BJ (cell line): ENCODE results near the gene TUBG2. TPM values are rescaled to one million over a fixed set of nuclear protein-coding genes. Genes with fewer than 3 reads are reported as not detected.

ENCODE experiments used
- CTCF ChIA-PET: fragments of 350-600 bp; formaldehyde crosslinking; extraction: SDS; loops from one replicate; lab custom pipeline; 2021; ENCODE audit warnings: antibody characterized with exemption, inconsistent platforms; lab: Yijun Ruan, JAX
- POLR2A ChIA-PET: fragments of 300-600 bp; sonication (Branson Sonifier 250); formaldehyde crosslinking; extraction: SDS; loops from one replicate; lab custom pipeline; 2021; ENCODE audit warnings: antibody characterized with exemption; lab: Charles Lee
- DNase-seq: peaks from one replicate; pipeline ENCODE4 v3.0.0-alpha.2; 2011; ENCODE audit warnings: low read depth
- H3K27me3 ChIP-seq: 2 replicates; pipeline ENCODE4 v1.6.0; 2011; ENCODE audit warnings: low read length; ENCODE audit not compliant: control insufficient read depth, insufficient read depth
- H3K36me3 ChIP-seq: 2 replicates; pipeline ENCODE4 v1.5.1; 2011; ENCODE audit warnings: low read length; ENCODE audit not compliant: control insufficient read depth, insufficient read depth
- H3K4me3 ChIP-seq: 2 replicates; pipeline ENCODE4 v1.5.1; 2011; ENCODE audit warnings: low read depth, mild to moderate bottlenecking, control low read depth, low read length
- CTCF ChIP-seq: IDR thresholded peaks from 2 replicates; pipeline ENCODE4 v1.5.1; 2011; ENCODE audit warnings: low read depth, mild to moderate bottlenecking, control low read depth, inconsistent platforms, low read length, moderate library complexity; ENCODE audit not compliant: insufficient read depth
- polyA plus RNA-seq: library from polyadenylated mRNA; depleted of rRNA; stranded (reverse); fragments of >200 nt; gene quantifications from 2 replicates; pipeline ENCODE4 v1.2.3, GENCODE V29; 2011; rRNA removed
- small RNA-seq: library from RNA; depleted of rRNA; stranded (forward); fragments of <200 nt; gene quantifications from one replicate; pipeline ENCODE3, GENCODE V24; 2012; ENCODE audit warnings: low replicate concordance, low read depth; ENCODE audit not compliant: insufficient read length

The TUBG2 gene
- polyA plus RNA-seq, 1 experiment: 15.1 TPM

- H3K27me3 ChIP-seq: no peaks in the 10 kb centered on the region
- no peak for TF ChIP-seq CTCF
- no peak for DNase-seq
- ChIA-PET POLR2A (no interaction called here), CTCF (no interaction called here)
- no peak overlapping the region for H3K4me3 ChIP-seq
- peaks cover 37% of the 10 kb centered on the region for H3K36me3 ChIP-seq
Measured at GRCh38 chr17:42704490-42704836, 45.4 kb downstream of the TUBG2 start.

DNA sequence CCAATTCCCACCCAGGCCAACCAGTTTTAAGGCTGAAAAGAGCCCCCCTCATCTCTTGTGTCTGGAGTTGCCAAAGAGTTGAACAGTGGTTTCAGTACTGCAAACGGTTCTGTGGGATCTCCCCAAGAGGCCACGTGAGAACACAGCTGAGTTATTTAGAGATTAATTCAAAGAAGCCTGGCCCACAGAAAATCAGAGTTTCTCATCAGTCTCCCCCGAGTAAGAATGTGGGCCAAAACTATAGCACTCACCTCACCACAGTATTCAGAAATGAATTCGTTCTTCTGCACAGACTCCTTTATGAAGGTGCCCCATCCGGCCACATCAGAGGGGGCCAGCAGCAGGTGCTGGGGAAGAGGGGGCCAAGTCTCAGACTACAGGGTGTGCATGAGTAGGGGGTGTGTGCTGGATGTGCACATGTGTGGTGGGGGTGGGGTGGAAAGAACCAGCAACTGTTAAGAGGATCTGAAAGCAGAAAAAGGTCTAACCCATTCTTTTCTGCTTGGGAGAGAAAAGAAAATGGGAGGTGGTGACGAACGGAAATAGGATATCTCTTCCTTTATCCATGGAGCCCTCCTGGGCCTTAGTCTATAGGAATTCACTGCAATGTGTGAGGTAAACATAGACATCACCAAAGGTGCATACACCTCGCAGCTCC lies 45.9 kb downstream of the TUBG2 start:
- ChIA-PET CTCF (no interaction called here), POLR2A (no interaction called here)
- H3K4me3 ChIP-seq: no peak overlapping the region
- H3K27me3 ChIP-seq: no peaks in the 10 kb centered on the region
- H3K36me3 ChIP-seq: peaks cover 40% of the 10 kb centered on the region
- no peak for TF ChIP-seq CTCF
- DNase-seq: no peak

GRCh38 chr17:42706732-42707131 lies 47.6 kb downstream of the TUBG2 start:
- POLR2A ChIA-PET: no interaction called here
- no peak for DNase-seq
- Histone ChIP-seq H3K36me3 (peaks cover 43% of the 10 kb centered on the region), H3K27me3 (no peaks in the 10 kb centered on the region), H3K4me3 (no peak overlapping the region)
- CTCF ChIA-PET: interaction anchor here (1.7 kb wide), 1 partner anchor 57 kb away, joined by 6 read pairs; no protein-coding TSS in a partner anchor
- no peak for TF ChIP-seq CTCF

DNA sequence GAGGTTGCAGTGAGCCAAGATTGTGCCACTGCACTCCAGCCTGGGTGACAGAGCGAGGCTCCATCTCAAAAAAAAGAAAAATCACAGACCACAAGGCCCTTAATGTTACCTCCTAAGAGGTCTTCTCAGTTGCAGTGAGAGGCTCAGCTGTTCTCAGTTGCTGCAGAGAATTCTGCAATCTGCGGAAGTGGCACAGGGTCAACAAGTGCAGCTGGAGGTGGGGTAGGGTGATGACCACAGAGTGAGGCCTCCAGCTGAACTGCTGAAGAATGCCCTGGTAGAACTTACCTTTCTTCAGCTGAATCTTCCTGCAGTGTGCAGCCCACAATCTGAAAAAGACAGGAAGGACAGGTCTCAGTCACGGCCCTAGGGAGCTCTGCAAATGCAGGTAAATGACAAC lies 49.5 kb downstream of the TUBG2 start:
- CTCF ChIA-PET: interaction anchor here (1.1 to 1.7 kb wide), 2 partner anchors 55 to 112 kb away, joined by 3 to 5 read pairs; no protein-coding TSS in a partner anchor
- no peak for TF ChIP-seq CTCF
- H3K36me3 ChIP-seq: peaks cover 42% of the 10 kb centered on the region
- no peaks in the 10 kb centered on the region for H3K27me3 ChIP-seq
- POLR2A ChIA-PET: no interaction called here
- DNase-seq: no peak
- H3K4me3 ChIP-seq: no peak overlapping the region

GRCh38 chr17:42709561-42709960 lies 50.5 kb downstream of the TUBG2 start:
- Histone ChIP-seq H3K4me3 (no peak overlapping the region), H3K36me3 (peaks cover 38% of the 10 kb centered on the region), H3K27me3 (no peaks in the 10 kb centered on the region)
- no peak for TF ChIP-seq CTCF
- DNase-seq: no peak
- POLR2A ChIA-PET: no interaction called here
- CTCF ChIA-PET: interaction anchor here (0.9 to 1.7 kb wide), 4 partner anchors 10 to 111 kb away, joined by 3 to 6 read pairs (median 4); no protein-coding TSS in a partner anchor

Small RNA genes within 50 kb of the gene (small RNA-seq; reads per million reads assigned to genes)
- not detected for gene MIR6780A

Other genes with a start within 250 kb of the TUBG2 start
- 607 and 734 TPM in 2 replicates for gene CAVIN1, start 236.0 kb upstream of the TUBG2 start, polyA plus RNA-seq
- gene ATP6V0A1, start 200.4 kb upstream of the TUBG2 start, polyA plus RNA-seq: 22.4 and 37.1 TPM in 2 replicates
- 16.3 and 45.3 TPM in 2 replicates for gene NAGLU, start 123.0 kb upstream of the TUBG2 start, polyA plus RNA-seq
- gene HSD17B1, start 106.4 kb upstream of the TUBG2 start, polyA plus RNA-seq: 0.49 and 0.54 TPM in 2 replicates
- gene COASY, start 97.1 kb upstream of the TUBG2 start, polyA plus RNA-seq: 28.6 and 41.5 TPM in 2 replicates
- gene MLX, start 92.2 kb upstream of the TUBG2 start, polyA plus RNA-seq: 40.9 and 50.1 TPM in 2 replicates
- gene PSMC3IP, start 81.6 kb upstream of the TUBG2 start, polyA plus RNA-seq: 3.4 and 5.8 TPM in 2 replicates
- gene RETREG3, start 49.9 kb upstream of the TUBG2 start, polyA plus RNA-seq: 28.4 and 54.4 TPM in 2 replicates
- gene TUBG1, start 49.6 kb upstream of the TUBG2 start, polyA plus RNA-seq: 37.2 and 66.1 TPM in 2 replicates
- gene PLEKHH3, start 17.7 kb downstream of the TUBG2 start, polyA plus RNA-seq: 5.6 and 9.1 TPM in 2 replicates
- 0.91 and 2.3 TPM in 2 replicates for gene CCR10, start 22.6 kb downstream of the TUBG2 start, polyA plus RNA-seq
- gene CNTNAP1, start 23.2 kb downstream of the TUBG2 start, polyA plus RNA-seq: 51.8 and 90.6 TPM in 2 replicates
- gene EZH1, start 85.8 kb downstream of the TUBG2 start, polyA plus RNA-seq: 30.4 and 32.0 TPM in 2 replicates
- 1.7 and 2.8 TPM in 2 replicates for gene RAMP2, start 101.9 kb downstream of the TUBG2 start, polyA plus RNA-seq
- 143 and 181 TPM in 2 replicates for gene VPS25, start 114.2 kb downstream of the TUBG2 start, polyA plus RNA-seq
- gene WNK4, start 121.3 kb downstream of the TUBG2 start, polyA plus RNA-seq: 2.1 and 2.9 TPM in 2 replicates
- 82.8 and 91.9 TPM in 2 replicates for gene COA3, start 139.4 kb downstream of the TUBG2 start, polyA plus RNA-seq
- 0.29 and 0.45 TPM in 2 replicates for gene CNTD1, start 139.6 kb downstream of the TUBG2 start, polyA plus RNA-seq
- gene BECN1, start 165.0 kb downstream of the TUBG2 start, polyA plus RNA-seq: 118 and 126 TPM in 2 replicates
- gene PSME3, start 174.1 kb downstream of the TUBG2 start, polyA plus RNA-seq: 65.7 and 101 TPM in 2 replicates
- 0.37 and 0.43 TPM in 2 replicates for gene AOC2, start 185.3 kb downstream of the TUBG2 start, polyA plus RNA-seq
- gene AOC3, start 191.9 kb downstream of the TUBG2 start, polyA plus RNA-seq: 0.10 and 0.22 TPM in 2 replicates
- not detected in 2 replicates for gene G6PC1, start 241.5 kb downstream of the TUBG2 start, polyA plus RNA-seq